ENCODE results near the gene GPR25. TPM values are rescaled to one million over a fixed set of nuclear protein-coding genes. Genes with fewer than 3 reads are reported as not detected.
"Not testable (repeated sequence)": the region's sequence is repeated elsewhere in the genome, so short reads cannot be mapped to it uniquely, and the experiment has no call there.

Gene GPR25
- total and polyA plus RNA-seq, 3 donors from 2014 or later: 0.87 TPM; not detected in 2

- H3K4me1 ChIP-seq: no peaks in the 10 kb centered on the region
- H3K9me3 ChIP-seq: no peaks in the 10 kb centered on the region
- DNase-seq: no peak
- no peak overlapping the region for H3K4me3 ChIP-seq
- no peaks in the 10 kb centered on the region for H3K27me3 ChIP-seq
- 80 to 86% methylated on average over 21 to 24 of the region's 24 CpGs for WGBS, 2 donors
- H3K27ac ChIP-seq: no peak overlapping the region
- intact Hi-C loops (cut with DNase I; ENCODE audit: low total_unique reads): no loop called here
- H3K36me3 ChIP-seq (ENCODE audit: low read depth, missing control alignments): no peaks in the 10 kb centered on the region
- TF ChIP-seq POLR2A (IDR thresholded peaks at IDR 0.05) (no peak), CTCF (IDR thresholded peaks at IDR 0.05) (no peak)
These were observed 38.6 kb downstream of the GPR25 start for GRCh38 chr1:200911361-200911760.

GRCh38 chr1:200911936-200912335, 39.2 kb downstream of the GPR25 start:
- H3K36me3 ChIP-seq (ENCODE audit: low read depth, missing control alignments); H3K4me3 ChIP-seq; H3K27me3 ChIP-seq; DNase-seq; H3K9me3 ChIP-seq; intact Hi-C loops (cut with DNase I; ENCODE audit: low total_unique reads); H3K4me1 ChIP-seq; H3K27ac ChIP-seq: not testable (repeated sequence)
- 63 to 75% methylated on average over 4 to 8 of the region's 21 CpGs for WGBS, 2 donors

- no peak for TF ChIP-seq POLR2A (IDR thresholded peaks at IDR 0.05)
- TF ChIP-seq CTCF (IDR thresholded peaks at IDR 0.05): no peak
- Histone ChIP-seq H3K36me3 (ENCODE audit: low read depth, missing control alignments) (no peaks in the 10 kb centered on the region), H3K27ac (no peak overlapping the region), H3K27me3 (no peaks in the 10 kb centered on the region), H3K9me3 (no peaks in the 10 kb centered on the region), H3K4me1 (no peaks in the 10 kb centered on the region), H3K4me3 (no peak overlapping the region)
- intact Hi-C loops (cut with DNase I; ENCODE audit: low total_unique reads): no loop called here
- no peak for DNase-seq
- WGBS, 2 donors: 86 to 93% methylated on average over 12 to 13 of the region's 13 CpGs
These were observed 40.1 kb downstream of the GPR25 start for GRCh38 chr1:200912737-200913407.

GRCh38 chr1:200916152-200916551, 43.4 kb downstream of the GPR25 start:
- Histone ChIP-seq H3K27ac (no peak overlapping the region), H3K4me1 (no peaks in the 10 kb centered on the region), H3K9me3 (no peaks in the 10 kb centered on the region), H3K27me3 (no peaks in the 10 kb centered on the region), H3K4me3 (peak overlapping the region; percentile 29 to 32), H3K36me3 (ENCODE audit: low read depth, missing control alignments) (no peaks in the 10 kb centered on the region)
- WGBS, 2 donors: 28 to 40% methylated on average over 4 to 22 of the region's 22 CpGs
- DNase-seq: no peak
- TF ChIP-seq POLR2A (IDR thresholded peaks at IDR 0.05) (no peak), CTCF (IDR thresholded peaks at IDR 0.05) (no peak)
- intact Hi-C loops (cut with DNase I; ENCODE audit: low total_unique reads): no loop called here

GRCh38 chr1:200916681-200917080, 43.9 kb downstream of the GPR25 start:
- H3K4me1 ChIP-seq: no peaks in the 10 kb centered on the region
- intact Hi-C loops (cut with DNase I; ENCODE audit: low total_unique reads): no loop called here
- H3K27ac ChIP-seq: no peak overlapping the region
- no peaks in the 10 kb centered on the region for H3K9me3 ChIP-seq
- no peak for DNase-seq
- WGBS, 2 donors: 69 to 73% methylated on average over 11 of the region's 11 CpGs
- no peak for TF ChIP-seq POLR2A (IDR thresholded peaks at IDR 0.05)
- TF ChIP-seq CTCF (IDR thresholded peaks at IDR 0.05): no peak
- H3K27me3 ChIP-seq: no peaks in the 10 kb centered on the region
- H3K36me3 ChIP-seq (ENCODE audit: low read depth, missing control alignments): no peaks in the 10 kb centered on the region
- peak overlapping the region; percentile 29 to 32 for H3K4me3 ChIP-seq

All from testis (tissue), 3 donors.